Measurements from ENCODE around the gene TTC7B. TPM values are rescaled to one million over a fixed set of nuclear protein-coding genes. Genes with fewer than 3 reads are reported as not detected.

Gene TTC7B
- total and polyA plus RNA-seq, 9 of the 15 experiments (the other 6 are each of a cell fraction or from before 2014, with no cell fraction given), result 2.2 to 77.2 (median 36.7) TPM

DNA sequence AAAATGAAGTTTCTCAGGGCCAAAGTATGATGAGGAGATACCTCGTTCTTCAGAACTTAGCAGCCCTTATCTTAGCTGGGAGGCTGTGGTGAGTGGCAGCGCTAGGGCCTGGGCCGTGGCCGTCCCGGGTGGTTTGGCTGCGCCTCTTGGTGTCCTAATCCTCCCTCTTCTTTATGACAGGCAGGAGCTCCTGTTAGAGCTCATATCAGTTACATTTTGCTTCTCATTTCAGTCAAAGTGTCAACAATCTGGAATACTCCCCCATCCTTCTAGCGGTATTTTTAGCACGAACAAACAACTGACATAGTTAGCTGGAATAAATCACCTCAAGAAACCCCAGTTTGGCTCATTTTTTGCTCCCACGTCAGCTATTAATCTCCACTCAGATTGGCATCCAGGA, 188.8 kb downstream of the TTC7B start (continued):
- TF ChIP-seq CTBP1 (IDR thresholded peaks at IDR 0.05; ENCODE audit: borderline replicate concordance) (peak; percentile 70; the same call in 1 of the 2 replicates), PKNOX1 (IDR thresholded peaks at IDR 0.05) (peak; percentile 88), MEF2A (IDR thresholded peaks at IDR 0.05; ENCODE audit: control insufficient read depth, low read depth, low read length) (peak; percentile 69; the same call in 1 of the 2 replicates), SMAD3 (CRISPR knock-in tag; conservative IDR thresholded peaks at IDR 0.05) (no peak), MEIS2 (IDR thresholded peaks at IDR 0.05; ENCODE audit: partially characterized antibody) (peak; percentile 86), SMARCA4 (IDR thresholded peaks at IDR 0.05) (0 out of 2 replicates have a peak, but pooled peaks have one; percentile 29), SP1 (CRISPR knock-in tag; IDR thresholded peaks at IDR 0.05) (no peak), ZNF12 (CRISPR knock-in tag; IDR thresholded peaks at IDR 0.05) (no peak), KLF16 (IDR thresholded peaks at IDR 0.05) (peak; percentile 37; the same call in 1 of the 2 replicates), NBN (IDR thresholded peaks at IDR 0.05; ENCODE audit: low read depth) (no peak), SMARCB1 (IDR thresholded peaks at IDR 0.05; ENCODE audit: insufficient read length, low read depth) (no peak), PML (IDR thresholded peaks at IDR 0.05; ENCODE audit: low read length) (no peak), SMARCE1 (IDR thresholded peaks at IDR 0.05) (peak; percentile 50; the same call in 1 of the 2 replicates), TCF3 (CRISPR knock-in tag; IDR thresholded peaks at IDR 0.05) (peak; percentile 70), ELF1 (tag; IDR thresholded peaks at IDR 0.05) (no peak), ZNF436 (CRISPR knock-in tag; IDR thresholded peaks at IDR 0.05) (no peak)
- TF ChIP-seq, protein P1, sequence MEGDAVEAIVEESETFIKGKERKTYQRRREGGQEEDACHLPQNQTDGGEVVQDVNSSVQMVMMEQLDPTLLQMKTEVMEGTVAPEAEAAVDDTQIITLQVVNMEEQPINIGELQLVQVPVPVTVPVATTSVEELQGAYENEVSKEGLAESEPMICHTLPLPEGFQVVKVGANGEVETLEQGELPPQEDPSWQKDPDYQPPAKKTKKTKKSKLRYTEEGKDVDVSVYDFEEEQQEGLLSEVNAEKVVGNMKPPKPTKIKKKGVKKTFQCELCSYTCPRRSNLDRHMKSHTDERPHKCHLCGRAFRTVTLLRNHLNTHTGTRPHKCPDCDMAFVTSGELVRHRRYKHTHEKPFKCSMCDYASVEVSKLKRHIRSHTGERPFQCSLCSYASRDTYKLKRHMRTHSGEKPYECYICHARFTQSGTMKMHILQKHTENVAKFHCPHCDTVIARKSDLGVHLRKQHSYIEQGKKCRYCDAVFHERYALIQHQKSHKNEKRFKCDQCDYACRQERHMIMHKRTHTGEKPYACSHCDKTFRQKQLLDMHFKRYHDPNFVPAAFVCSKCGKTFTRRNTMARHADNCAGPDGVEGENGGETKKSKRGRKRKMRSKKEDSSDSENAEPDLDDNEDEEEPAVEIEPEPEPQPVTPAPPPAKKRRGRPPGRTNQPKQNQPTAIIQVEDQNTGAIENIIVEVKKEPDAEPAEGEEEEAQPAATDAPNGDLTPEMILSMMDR (IDR thresholded peaks at IDR 0.05 in 2 of 3, conservative IDR thresholded peaks at IDR 0.05 in 1 of 3; ENCODE audit: insufficient read depth in 2 of 3, low read depth in 1 of 3, low read length in 3 of 3), result 0 out of 6 replicates have a peak, but pooled peaks of 1 of the 3 experiments have one; percentile 1

All from K562 (cell line).